CD4-positive, alpha-beta T cell treated with Interleukin-12 subunit alpha and Interleukin-12 subunit beta, for 1 hour (primary cell): ENCODE measurements around the gene SLC51A.
"Not testable (repeated sequence)": the region's sequence is repeated elsewhere in the genome, so short reads cannot be mapped to it uniquely, and the experiment has no call there.

Source experiments
- DNase-seq: peaks from one replicate; pipeline ENCODE4 v3.0.0-alpha.2; 2020

The SLC51A gene

GRCh38 chr3:196244166-196244565, 27.8 kb downstream of the SLC51A start:
- DNase-seq, result not testable (repeated sequence)

GRCh38 chr3:196246612-196247308, 30.4 kb downstream of the SLC51A start:
- DNase-seq, result no peak

DNA sequence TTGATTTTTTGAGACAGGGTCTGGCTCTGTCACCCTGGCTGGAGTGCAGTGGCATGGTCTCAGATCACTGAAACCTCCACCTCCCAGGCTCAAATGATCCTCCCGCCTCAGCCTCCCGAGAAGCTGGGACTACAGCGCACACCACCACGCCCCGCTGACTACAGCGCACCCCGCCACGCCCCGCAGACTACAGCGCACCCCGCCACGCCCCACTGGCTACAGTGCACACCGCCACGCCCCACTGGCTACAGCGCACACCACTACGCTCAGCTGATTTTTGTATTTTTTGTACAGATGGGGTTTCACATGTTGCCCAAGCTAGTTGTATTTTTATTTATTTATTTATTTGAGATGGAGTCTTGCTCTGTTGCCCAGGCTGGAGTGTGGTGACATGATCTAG, 35.6 kb downstream of the SLC51A start:
- DNase-seq, result no peak

GRCh38 chr3:196254376-196255283, 38.3 kb downstream of the SLC51A start:
- DNase-seq, result no peak

GRCh38 chr3:196255776-196256175, 39.4 kb downstream of the SLC51A start:
- DNase-seq, result no peak

DNA sequence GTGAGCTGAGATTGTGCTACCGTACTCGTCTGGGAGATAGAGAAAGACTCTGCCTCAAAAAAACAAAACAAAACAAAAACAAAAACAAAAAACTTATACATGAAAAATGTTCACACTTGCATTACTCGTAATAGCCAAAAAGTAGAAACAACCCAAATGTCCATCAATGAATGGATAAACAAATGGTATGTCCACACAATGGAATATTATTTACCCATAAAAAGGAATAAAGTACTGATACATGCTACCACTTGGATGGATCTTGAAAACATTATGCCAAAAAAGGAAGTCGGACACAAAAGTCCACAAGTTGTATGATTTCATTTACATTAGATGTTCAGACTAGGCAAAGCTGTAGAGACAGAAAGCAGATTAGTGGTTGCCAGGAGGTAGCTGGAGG, 44.5 kb downstream of the SLC51A start:
- no peak for DNase-seq

DNA sequence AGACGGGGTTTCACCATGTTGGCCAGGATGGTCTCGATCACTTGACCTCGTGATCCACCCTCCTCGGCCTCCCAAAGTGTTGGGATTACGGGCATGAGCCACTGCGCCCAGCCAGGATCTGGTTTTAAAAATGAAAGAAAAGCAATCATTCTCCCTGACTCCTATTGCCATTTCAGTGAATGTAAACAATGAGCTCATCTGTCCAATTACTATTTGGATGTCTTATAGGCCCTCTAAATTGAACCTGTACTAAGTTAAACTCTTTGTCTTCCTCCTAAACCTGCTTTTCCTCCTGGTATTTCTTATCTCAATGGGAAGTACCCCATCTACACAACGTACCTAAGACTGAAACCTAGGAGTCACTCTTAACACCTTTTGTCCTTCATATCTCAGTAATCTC, 47.5 kb downstream of the SLC51A start:
- DNase-seq, result no peak

- DNase-seq, result no peak
Observed at GRCh38 chr3:196268284-196269163, 52.2 kb downstream of the SLC51A start.

DNA sequence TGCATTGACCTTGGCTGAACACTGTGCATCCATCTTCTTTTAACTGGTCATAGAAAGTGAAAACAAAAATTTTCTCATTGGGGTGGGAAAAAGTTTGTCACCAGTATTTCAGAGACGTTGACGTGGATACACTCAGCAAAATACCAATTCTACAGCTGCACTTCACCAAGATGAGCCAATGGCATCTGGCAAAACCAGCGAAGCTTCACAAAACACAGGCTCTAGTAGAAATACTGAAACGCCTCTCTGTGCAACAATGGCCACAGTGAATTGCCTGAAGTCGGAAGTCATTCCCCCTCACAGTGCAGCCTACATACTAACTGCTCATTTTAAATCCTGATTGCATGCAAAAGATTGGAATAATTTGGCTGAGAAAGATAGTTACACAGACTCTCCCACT, 54.2 kb downstream of the SLC51A start:
- DNase-seq, result no peak

- no peak for DNase-seq
Observed at GRCh38 chr3:196272826-196273225, 56.5 kb downstream of the SLC51A start.

DNA sequence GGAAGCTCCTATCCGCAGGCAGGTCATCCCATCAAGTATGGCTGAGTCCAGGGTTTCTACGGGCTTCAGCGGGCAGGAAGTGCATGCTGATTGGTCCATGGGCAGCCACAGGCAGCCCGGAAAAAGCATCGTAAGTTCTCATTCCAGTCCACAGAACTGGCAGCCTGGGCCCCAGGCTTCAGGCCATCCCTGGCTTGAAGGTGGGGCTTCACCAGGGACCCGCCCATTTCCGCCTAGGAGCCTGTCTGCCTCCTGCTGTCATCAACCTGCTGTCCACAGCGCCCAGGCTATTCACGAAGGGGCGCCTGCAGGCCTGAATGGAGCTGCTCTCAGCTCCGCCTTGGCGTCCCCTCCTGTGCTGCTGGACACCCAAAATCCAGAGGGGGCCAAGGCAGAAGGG, 57.3 kb downstream of the SLC51A start:
- DNase-seq, result no peak

DNA sequence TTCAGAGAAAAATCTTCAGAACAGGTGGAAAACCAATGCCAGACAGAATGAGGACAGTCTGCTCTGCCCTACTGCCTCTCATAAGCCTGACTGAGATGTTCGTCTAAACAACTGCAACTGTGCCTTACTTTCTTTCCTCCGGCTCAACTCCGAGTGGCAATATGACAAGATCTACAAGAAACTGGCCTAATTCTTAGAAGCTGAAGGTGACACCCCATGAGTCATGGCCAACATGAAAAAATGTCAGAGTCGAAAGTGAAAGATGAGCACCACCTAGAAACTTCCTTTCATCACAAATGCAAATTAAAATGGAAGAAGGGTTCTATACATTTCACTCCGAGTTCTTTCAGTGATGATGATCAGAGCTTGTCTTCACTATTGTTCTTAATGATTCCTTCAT, 58.3 kb downstream of the SLC51A start:
- peak; percentile 82 for DNase-seq

GRCh38 chr3:196275126-196275525, 58.8 kb downstream of the SLC51A start:
- no peak for DNase-seq

- DNase-seq, result no peak
Observed at GRCh38 chr3:196280689-196281440, 64.5 kb downstream of the SLC51A start.

- DNase-seq, result no peak
Observed at GRCh38 chr3:196281962-196282361, 65.6 kb downstream of the SLC51A start.
